NCI-H69 (cell line): Measurements from ENCODE around the gene ADCK2.
"Not testable (repeated sequence)": the region's sequence is repeated elsewhere in the genome, so short reads cannot be mapped to it uniquely, and the experiment has no call there.

Source experiments
- DNase-seq: peaks from one replicate; lab custom pipeline; 2025; lab: John Stamatoyannopoulos, UW

ADCK2 gene

DNA sequence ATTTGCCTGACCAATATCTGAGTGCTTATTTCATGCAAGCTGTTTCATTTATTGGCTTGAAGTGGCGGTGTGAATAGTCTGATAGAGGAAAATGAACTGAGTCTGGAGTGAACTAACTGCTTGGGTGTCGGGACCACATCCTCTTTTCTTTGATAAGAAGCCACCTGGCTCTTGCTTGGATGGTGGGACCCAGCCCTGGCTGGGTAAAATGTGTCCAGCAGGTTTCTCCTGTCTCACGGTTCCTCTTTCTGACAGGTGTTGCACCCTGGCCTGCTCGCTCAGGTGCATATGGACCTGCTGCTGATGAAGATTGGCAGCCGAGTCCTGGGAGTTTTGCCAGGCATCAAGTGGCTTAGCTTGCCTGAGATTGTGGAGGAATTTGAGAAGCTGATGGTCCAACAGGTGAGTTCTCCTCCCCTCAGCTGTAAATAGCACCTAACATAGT is 1.6 kb downstream of the ADCK2 start:
- DNase-seq, result peak; percentile 33

- peak; percentile 60 for DNase-seq
Observed at GRCh38 chr7:140674899-140675701, 2.4 kb downstream of the ADCK2 start.

DNA sequence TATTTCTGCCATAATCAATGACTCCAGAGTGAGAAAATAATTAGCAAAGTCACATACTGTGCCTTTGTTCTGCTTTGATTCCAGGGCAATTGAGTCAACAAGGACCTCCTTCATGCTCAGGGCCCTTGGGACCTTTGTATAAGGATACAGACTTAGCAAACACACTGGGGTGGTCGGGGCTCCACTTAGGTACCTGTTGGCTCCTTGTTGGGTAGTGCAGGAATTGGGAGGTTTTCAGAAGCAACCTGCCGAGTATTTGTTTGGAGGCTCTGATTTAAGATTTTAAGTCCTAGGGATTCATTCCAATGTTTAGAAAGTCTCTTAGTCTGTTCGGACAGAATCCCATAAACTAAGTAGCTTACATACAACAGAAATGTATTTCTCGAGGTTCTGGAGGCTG is 3.0 kb downstream of the ADCK2 start:
- DNase-seq, result peak; percentile 28

DNA sequence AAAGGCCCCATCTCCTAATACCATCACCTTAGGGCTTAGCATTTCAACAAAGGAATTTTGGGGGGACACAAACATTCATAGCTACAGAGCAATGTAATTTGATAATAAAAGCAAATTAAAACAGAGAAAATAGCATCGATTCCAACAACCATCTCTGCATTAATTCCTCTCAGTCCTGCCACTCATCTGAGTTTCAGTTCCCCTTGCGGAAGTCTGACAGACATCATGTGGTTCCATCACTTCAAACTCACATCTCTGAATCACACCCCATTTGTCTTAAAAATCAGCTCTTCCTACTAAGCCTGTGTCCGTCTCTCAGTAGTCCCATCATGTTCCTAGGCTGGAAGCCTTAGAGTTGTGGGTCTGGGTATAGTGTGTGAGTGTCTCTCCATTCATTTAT is 3.6 kb downstream of the ADCK2 start:
- no peak for DNase-seq

GRCh38 chr7:140676956-140677355 is 4.2 kb downstream of the ADCK2 start:
- DNase-seq, result not testable (repeated sequence)

- no peak for DNase-seq
Observed at GRCh38 chr7:140677496-140677895, 4.8 kb downstream of the ADCK2 start.

DNA sequence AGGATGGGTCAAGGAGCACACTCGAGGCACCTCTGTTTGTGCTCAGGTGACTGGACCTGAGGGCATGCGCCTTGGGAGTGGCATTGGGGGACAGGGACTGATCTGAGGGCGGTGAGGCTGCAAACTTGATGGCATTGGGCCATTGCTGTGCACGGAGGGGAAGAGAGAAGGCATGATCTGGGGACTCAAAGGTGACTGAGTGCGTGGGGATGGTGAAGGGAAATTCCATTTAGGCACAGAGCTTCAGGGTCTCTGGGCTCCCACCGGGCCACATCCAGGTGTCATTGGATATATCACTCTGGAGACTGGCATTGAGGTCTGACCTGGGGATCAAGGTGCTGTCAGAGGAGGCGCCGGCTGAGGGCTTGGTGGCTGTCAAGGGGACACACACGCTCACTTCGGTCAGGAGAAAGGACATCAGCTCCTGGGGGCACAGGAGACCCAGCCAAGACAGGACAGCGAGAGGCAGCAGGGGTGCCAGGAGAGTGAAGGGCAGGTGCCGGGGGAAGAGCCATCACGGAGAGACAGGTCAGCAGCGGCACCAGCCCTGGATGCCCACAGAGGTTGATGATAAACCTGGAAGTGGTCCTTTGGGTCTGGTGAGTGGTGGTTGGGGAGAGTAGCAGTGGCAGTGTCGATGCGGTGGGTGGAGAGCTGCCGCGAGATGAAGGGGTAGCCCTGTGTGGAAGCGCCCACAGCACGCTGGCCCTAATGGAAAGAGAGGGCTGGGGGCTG is 5.5 kb downstream of the ADCK2 start:
- DNase-seq, result no peak

DNA sequence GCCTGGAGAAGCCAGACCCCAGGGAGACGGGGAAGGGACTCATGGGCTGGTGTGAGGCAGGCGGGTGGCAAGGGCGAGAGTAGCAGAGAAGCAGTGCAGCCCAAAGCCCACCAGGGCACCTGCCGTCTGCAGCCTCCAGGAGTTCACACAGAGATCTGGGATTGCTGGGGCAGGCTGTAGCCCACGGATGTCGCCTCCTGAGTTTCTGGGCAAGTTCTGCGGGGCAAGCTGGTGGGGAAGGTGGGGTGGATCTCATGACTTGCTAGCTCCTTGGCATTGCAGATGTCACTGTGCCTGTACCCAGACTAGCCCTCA is 6.0 kb downstream of the ADCK2 start:
- DNase-seq, result no peak

- no peak for DNase-seq
Observed at GRCh38 chr7:140679186-140679585, 6.4 kb downstream of the ADCK2 start.

DNA sequence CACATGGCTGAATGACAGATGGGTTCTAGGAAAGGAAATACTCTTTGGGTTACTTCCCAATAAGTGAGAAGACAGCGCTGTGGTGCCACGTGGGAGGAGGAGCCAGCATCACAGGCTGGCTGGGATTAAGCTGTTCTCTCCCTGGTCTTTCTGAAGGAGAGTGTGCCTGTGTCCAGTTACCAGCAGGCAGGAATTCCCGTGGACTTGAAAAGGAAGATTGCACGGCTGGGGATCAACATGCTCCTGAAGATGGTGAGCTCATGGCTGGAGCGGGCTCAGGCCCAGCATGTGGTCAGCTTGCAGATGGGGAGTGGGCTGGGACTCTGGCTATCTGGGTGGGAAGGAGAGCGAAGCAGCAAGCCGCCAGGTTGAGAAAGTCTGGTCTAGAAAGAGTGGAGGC is 8.1 kb downstream of the ADCK2 start:
- DNase-seq, result no peak

DNA sequence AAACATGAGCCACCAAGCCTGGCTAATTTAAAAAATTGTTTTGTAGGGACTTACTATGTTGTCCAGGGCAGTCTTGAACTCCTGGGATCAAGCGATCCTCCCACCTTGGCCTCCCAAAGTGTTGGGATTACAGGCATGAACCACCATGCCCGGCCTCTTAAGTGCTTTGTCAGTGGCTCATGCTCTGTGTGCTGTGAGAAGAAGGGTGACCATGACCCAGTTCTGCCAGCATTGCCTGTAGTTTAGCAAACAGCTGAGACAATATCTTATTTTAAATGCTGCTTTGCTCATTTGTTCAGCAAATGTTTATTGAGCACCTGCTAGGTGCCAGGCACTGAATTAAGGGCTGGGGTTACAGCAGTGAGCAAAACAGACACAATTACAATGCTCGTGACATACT is 9.0 kb downstream of the ADCK2 start:
- DNase-seq, result no peak

DNA sequence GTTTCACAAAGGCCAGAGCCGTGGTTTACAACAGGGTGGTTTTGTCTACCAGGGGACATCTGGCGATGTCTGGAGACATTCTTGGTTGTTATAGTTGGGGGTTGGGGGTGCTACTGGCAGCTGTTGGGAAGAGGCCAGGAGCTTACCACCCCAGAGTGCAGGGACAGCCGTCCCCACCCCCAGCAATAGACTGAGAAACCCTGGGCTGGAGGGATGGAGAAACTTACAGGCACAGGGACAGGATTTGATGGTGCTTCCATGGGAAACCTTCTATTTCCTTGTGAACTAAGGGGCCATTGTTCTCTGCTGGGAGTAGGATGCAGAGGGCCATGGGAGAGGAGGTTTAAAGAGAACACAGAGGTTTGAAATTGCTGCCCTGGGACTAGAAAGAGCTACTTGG is 10.9 kb downstream of the ADCK2 start:
- DNase-seq, result no peak

DNA sequence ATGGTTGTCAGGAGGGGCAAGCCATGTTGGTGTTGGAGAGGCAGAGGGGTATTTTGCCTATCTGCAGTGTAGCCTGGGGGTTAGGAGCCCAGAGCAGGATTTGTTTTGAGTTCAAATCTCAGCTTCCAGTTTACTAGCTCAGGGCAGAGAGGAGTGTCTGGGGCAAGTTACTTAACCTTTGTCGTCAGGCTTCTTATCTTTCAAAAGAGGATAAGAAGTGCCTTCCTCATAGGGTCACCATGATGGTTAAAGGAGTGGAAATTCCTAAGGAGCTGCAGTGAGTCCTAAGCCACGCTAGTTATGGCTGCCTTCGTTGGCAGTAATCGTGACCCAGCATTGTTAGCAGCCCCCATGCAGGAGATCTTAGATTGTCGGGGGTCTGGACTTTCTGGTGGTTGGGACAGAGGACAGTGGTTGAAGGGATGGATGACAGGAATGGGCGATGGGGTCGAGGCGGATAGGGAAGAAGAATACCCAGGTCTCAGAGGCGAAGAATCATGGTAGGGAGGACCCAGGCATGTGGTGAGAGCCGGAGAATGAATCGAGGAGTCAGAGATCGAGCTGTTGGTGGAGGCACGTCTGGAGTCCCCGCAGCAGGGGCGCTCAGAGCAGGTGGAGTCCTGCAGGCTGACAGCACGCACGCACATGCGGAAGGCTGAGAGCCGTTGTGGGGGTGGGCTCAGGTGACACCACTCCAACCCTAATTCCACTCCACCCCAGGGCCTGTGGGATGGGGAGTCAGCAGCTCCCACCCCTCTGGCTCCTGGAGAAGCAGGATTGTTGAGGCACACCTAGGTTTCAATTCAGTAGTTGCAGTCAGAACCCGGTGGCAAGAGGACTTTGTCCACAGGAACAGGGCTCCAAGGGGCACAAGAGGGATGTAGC is 11.6 kb downstream of the ADCK2 start:
- no peak for DNase-seq

- DNase-seq, result no peak
Observed at GRCh38 chr7:140685407-140686087, 12.8 kb downstream of the ADCK2 start.

GRCh38 chr7:140686921-140687320 is 14.2 kb downstream of the ADCK2 start:
- no peak for DNase-seq

DNA sequence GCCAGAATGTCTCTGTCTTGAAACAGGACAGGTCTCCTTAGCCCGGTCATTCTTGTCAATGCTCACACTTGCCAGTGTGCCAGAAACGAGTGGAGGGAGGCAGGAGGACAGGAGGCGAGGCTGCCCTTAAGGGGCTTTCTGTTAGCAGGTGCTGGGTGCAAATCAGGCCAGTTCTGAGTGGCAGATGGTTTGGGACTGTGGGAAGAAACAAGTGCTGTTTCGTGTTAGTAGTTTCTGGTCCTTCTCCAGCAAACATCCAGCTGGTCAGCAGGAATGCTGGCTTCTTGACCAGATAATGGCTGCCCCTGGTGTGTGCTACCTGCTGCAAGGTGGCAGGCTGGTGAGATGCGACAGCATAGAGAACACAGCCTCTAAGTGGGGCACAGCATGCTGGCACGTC is 15.6 kb downstream of the ADCK2 start:
- no peak for DNase-seq

DNA sequence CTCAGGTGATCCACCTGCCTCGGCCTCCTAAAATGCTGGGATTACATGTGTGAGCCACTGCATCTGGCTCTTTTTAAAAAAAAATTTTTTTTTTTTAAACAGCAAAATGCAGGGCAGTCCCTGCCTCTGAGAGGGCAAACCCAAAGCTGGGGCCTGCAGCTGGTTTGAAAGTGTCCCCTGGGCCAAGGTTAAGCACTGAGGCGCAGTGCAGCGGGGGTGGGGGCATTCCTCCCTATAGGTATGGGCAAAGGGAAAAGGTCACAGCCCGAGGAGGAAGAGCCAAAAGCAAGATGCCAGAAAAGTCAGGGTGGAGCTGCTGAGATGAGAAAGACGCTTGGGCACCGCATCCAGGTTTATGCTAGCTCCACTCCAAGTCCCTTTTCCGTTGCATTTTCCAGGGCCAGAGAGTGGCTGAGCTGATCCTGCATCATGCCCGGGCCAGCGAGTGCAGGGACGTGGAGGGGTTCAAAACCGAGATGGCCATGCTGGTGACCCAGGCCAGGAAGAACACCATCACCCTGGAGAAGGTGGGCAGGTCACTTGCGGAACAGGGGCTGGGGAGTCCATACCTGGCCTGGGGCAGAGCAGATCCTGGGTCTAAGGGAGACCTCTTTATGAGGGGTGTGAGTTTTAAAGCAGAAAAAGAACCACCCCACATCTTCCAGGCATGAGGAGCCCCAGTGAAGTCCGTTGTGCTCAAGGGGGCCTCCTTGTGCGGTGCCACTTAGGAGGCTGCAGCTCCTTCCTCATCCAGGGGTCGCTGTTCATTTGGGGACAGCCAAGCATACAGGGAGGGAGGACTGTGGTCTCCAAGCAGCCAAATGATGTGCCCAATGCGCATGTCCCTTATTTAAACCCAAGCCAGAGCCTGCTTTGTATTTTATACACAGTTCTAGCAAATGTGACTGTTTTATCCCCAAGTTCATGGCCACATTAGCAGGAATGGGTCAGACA is 16.7 kb downstream of the ADCK2 start:
- no peak for DNase-seq

- DNase-seq, result no peak
Observed at GRCh38 chr7:140691376-140692045, 18.8 kb downstream of the ADCK2 start.

DNA sequence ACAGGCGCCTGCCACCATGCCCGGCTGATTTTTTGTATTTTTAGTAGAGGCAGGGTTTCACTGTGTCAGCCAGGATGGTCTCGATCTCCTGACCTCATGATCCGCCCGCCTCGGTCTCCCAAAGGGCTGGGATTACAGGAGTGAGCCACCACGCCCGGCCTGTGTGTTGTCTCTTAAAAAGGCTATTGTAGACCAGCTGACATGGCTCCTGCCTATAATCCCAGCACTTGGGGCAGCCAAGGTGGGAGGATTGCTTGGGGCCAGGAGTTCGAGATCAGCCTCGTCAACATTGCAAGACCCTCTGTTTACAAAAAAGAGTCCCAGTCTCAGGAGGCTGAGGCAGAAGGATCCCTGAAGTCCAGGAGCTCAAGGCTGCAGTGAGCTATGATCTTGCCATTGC is 21.1 kb downstream of the ADCK2 start:
- DNase-seq, result not testable (repeated sequence)

DNA sequence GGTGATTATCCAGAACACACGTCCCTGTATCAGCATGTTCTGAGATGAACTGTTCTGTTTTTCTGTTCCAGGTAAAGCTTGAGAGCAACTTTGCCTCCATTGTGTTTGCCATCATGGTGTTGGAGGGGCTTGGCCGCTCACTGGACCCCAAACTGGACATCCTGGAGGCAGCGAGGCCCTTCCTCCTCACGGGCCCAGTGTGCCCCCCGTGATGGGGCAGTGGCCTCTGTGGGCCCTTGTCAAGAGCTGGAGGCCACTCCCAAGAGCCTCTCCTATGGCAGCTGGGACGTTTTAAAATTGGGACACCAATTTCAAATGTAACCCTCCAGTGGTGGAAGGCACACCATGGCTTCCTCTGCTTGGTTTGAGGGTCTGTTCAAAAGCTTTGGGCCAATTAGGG is 21.8 kb downstream of the ADCK2 start:
- no peak for DNase-seq
